ENCODE measurements around the gene LMAN1L.

Gene LMAN1L

DNA sequence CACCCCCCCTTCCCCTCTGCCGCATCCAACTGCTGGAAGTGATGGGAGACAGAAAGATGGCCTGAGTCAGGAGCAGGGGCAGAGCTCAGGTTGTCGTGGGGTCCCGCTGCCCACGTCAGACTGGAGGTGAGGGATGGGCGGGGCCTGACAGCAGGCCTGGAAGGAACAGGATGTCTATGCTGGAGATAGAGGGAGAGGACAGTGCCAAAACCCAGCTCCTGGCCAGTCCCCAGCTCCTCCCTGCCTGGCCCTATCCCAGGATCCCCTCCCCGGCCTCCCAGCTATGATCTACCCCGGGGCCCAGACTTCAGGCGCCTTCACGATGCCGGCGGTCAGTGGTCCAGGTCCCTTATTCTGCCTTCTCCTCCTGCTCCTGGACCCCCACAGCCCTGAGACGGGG lies at the start of gene LMAN1L:
TSS of gene LMAN1L (plus strand) at position 303 of the 400 bp plus-strand sequence. CDS start at position 323, 20 bp downstream.
- no peak for DNase-seq (ENCODE audit: low read depth)

DNA sequence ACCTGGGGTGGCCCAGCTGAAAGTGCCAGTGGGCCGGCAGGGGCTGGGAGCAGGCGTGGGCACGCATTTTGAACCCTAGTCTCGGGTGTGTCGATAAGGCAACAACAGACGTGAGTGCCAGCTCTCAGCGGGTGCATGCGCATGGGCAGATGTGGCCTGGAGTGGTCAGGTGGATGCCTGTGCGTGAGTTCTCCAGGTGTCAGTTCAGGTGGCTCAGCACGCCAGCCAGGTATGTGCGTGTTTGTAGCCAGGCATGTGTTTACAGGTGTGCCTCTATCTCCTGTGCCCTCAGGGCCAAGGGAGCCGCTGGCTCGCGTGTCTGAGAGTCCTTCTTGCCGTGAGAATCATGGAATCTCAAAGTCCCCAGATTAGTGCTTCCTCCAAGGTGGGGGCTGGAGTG lies 49.2 kb upstream of the LMAN1L start:
- DNase-seq (ENCODE audit: low read depth): no peak

DNA sequence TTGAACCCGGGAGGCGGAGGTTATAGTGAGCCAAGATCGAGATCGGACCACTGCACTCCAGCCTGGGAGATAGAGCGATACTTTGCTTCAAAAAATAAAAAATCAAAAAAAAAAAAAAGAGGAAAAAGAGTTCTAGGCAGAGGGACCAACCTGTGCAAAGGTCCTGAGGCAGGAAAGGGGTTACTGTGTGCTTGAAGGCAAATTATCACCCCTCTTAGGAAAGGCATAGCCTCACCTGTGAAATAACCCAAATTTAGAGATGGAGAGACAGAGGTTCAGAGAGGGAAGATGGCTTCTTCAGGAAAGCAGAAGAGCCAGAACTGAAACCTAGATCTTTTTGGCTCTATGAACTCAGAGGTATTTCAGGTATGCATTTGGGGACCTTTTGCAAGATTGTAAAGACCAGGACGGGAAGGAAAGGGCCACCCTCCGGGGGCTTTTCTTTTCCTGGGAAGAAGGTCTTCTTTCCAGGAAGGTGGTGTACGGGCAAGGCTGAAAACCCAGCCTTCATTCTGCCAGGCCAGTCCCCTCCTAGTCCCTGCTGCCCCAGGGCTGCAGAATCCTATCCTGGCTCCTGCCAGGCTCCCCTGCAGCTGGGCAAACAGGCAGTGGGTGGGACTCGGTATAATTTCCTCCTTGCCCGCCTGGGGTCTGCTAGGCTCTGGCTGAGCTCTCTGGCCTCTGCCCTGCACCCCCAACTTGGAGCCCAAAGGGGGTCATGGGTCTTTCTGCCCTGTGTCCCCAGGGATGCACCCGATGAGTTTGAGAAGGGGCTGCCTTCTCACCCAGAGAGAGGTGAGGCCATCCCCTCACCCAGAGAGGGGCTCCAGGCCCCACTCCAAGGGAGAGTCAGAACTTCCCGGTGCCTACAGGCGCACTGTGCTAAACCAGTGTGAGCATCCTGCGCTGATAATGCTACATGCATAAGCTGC lies 45.2 kb upstream of the LMAN1L start:
- DNase-seq (ENCODE audit: low read depth): no peak

DNA sequence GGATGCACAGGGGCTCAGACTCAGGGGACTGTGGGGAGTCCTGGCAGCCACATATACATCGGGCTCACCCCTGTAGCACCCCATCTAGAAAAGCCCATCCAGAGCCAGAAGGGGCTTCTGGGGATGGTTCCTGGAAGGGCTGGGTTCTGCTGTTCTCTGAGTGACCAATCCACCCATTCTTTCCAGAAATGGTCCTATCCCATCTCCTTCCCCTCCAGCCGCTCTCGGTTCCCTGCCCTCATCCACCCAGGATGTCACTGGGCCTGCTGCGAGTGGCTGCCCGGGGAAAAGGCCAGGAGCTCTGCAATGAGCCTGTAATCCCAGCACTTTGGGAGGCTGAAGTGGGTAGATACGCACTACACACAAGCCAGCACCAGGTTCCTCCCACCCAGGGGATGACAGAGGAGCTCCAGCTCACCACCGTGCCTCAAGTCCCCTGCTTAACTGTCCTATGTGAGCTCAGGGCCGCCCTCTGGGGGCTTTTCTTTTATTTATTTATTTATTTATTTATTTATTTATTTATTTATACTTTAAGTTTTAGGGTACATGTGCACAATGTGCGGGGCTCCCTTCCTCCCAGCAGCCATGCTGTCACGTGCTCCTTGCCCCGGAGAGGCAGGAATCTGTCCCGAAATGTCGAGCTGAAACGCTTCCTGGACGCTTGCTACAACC lies 44.4 kb upstream of the LMAN1L start:
- DNase-seq (ENCODE audit: low read depth): no peak

DNA sequence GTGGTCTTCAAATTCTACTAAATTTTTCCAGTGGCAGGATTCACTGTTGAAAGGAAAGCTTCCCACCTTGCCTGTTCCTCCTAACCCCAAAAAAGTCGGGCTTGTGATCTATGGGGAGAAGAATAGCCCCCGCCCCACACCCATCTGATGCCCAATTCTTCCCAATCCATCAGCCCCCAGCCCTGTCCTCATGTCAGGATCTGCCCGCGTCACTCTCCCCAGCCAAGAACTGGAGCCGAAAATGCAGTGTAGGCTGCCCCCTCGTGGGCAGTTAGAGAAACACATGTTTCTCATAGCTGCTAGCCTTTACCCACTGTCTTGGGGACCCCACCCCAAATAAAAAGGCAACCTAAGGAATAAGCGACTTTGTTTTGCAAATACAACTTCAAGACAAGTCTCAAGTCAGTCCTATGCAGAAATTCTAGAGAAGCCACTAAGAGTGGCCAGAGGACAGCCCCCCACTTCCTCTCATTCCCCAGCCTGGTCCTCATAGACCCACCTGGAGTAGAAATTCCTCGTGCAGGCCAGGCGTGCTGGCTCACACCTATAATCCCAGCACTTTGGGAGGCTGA lies 43.8 kb upstream of the LMAN1L start:
- DNase-seq (ENCODE audit: low read depth): no peak

DNA sequence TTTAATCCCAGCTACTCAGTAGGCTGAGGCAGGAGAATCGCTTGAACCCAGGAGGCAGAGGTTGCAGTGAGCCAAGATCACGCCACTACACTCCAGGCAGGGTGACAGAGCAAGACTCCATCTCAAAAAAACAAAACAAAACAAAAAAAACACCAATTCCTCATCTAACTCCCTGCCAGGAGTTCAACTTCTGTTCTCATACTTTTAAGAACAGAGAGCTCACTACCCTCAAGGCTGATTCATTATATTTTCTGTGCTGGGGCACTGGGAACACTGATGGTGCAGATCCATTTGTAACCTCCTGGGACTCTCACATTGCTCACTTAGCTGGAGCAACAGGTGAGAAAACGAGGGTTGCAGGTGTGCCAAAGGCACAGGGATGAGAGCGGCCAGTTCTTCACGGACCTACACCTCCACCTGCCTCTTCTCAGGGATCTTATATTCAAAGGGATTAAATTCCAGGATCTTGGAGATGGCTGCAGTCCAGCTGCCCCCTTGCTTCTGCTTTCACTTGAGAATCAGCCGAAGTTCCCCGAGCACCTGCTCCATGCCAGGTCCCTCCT lies 43.1 kb upstream of the LMAN1L start:
- no peak for DNase-seq (ENCODE audit: low read depth)

DNA sequence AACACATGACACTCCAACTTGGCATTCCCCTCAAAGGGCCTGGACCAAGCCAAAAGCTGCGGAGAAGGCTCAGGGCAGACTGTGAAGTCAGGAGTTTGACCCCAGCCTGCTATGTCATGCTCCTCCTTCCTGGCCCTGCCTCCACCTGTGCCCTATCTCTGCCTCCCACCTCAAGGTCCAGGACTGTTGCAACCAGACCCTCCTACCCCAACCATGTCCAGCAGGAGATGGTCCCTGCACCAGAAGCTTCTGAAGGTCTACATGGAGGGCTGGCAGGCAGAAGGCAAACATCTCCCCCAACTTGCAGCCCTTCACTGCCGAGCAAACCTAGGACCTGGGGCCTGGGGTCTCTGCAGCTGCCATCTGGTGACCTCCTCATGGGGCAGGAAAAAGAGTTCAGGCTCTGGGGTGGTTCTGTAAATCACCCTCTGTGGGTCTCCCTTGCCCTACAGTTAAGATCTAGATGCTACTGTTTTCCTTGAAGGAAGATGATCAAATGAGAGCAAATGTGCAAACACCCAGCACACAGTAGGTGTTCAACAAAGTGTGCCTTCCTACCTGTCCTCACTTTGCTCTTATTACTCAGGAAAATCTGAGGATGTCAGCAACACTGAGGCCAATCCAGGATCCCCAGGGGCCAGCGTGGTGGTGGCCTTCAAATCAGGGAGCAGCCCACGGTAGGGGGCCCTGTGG lies 42.3 kb upstream of the LMAN1L start:
- DNase-seq (ENCODE audit: low read depth): no peak

DNA sequence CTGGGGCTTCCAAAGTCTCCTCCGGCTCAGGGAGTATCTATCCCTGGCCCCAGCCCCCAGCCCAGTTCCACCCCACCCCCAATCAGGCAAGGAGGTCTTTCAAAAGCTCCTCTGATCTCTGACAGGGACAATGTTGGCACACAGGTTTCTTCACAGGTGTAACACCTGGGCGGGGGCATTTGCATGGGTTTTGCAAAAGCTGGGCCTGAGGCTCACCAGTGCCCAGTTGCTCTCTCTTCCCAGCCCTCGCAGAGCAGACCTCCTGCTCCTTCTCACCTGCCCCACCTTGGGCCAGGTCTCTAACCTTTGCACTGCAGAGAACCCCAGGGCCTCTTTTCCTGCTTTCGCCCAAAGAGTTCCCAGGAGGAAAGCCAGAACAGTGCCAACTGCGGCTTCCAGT lies 39.3 kb upstream of the LMAN1L start:
- no peak for DNase-seq (ENCODE audit: low read depth)

DNA sequence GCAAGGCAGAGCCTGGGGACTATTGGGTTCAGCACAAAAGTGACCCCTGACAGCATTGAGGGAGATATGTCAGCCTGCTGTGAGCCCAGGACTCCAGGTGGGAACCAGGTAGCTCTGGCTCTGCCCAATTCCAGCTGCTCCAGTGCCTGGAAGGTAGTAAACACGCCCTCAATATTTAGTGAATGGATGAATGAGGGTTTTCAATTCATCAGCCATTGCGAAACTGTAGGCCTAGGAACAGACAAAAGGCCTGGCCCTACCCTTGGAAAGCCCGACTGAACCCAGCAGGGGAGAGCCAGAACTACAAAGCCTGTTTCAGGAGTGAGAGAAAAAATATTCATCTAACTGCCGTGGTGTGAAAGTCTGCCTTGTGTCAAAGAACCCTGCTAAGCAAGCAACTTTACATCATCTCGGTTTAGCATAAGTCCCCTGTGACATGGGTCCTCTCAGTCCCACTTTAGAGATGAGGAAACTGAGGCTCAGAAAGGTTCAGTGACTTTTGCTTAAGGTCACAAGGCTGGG lies 38.8 kb upstream of the LMAN1L start:
- DNase-seq (ENCODE audit: low read depth): no peak

DNA sequence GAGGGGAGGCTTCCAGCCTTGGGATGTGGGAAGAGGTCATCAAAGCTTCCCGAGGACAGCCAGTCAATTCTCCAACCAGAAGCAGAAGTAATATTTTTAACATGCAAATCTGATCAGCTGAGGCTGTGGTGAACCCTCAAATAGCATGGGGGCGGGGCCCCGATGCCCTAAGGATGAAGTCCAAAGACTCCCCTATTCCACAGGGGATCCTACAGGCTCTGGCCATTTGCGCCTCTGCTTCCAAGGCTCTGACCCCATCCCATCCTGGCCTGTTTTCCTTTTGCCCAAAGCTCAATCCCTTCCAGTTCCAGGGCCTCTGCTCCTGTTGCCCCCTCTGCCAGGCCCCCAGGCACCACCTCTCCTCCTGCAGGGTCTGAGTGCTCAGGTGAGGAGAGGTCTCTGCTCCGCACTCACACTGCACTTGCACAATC lies 37.5 kb upstream of the LMAN1L start:
- no peak for DNase-seq (ENCODE audit: low read depth)

DNA sequence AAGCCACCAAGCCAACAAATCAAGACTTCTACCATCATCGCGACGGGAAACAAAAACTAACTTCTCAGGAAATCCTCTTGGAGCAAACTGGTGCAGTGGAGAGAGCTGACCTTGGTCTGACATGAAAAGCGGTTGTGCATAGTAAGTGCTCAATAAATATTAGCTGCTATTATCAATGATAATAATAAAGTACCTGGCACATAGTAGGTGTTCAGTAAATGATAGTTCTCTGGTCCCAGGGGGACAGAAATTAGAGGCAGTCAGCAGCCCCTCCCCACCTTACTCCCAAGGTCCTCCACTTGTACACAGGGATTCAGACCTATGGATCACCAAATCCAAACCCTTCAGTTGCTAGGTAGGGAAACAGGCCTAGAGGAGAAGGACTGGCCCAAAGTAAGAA lies 36.7 kb upstream of the LMAN1L start:
- DNase-seq (ENCODE audit: low read depth): no peak

DNA sequence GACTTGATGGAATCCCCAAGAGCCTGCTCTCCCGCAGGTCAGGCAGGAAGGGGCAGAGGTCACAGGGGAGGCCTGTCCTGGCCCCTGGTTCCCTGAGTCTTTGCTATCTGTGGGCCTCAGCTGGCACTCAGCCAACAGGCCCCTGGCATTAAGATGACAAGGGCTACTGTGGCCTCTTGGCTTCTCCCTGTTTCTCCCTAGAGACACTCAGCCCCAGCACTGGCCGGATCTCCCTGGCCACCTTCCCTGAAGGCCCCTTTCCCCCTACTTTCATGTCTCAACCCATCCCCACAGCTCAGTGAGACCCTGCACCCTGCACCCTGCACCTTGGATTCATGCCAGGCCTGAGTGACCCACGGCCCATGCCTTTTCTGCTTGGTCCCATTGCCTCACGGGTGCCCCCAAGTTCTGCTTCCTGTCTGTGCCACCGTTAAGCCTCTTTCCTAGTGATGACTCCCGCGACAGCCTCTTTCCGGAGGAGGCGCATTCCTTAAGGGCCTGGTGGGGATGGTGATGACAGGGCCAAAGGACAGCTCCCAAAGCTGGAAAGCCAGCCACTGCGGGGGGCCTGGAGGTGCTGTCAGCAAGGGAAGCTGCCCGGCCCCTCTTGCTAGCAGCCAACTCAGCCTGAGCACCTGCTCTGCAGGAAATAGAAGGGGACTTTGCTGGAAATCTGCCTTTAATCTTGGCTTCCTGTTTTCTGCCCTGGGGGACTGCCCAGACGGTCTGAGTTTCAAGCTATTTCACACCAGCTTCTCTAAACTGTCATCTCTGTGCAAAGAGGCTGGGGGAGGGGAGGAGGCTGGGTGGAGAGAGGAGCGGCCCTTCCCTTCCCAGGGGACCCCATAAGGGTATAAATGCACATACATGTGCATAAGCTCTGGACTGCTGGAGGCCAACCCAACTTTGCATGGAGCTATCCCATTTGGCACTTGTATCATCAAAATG lies 35.5 kb upstream of the LMAN1L start:
- no peak for DNase-seq (ENCODE audit: low read depth)

DNA sequence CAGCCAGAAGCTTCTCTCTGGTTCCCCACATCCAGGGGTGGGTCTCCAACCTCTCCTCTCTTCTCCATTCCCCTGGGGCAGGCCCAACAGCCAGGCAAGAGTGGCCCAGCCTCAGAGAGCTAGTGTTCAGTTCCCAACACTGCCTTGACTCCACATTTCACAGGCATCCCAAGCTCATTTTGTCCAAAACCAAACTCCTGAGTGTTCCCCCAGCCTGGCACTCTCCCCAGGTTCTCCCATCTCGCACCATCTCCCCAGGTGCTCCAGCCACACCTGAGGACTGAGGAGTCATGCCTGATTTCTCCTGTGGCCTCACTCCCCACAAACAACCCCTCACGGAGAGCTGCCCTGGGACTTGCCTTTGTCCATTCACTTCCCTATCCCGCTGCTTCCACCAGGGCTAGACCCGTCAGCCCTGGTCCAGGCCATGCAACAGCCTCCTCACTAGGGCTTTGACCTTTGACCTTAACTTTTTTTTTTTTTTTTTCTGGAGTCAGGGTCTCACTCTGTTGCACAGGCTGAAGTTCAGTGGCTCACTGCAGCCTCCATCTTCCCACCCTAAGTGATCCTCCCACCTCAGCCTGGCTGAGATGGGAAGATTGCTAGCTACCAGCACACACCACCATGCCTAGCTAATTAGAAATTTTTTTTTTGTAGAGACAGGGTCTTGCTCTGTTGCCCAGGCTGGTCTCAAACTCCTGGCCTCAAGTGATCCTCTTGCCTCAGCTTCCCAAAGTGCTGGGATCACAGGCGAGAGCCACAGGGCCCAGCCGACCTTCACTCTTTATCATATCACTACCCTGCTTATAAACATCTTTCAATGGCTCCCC lies 34.7 kb upstream of the LMAN1L start:
- no peak for DNase-seq (ENCODE audit: low read depth)

DNA sequence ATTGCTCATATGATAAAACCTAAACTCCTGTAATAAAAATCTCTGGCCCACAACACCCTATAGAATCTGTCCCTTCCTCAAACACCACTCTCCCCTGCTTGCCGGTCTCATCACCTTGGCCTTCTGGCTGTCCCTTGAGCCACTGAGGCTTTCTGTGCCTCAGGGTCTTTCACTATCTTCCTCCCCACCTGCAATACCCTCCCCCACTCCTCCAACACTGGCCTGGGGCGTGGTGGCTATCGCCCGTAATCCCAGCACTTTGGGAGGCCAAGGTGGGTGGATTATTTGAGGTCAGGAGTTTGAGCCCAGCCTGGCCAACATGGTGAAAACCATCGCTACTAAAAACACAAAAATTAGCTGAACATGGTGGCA lies 34.0 kb upstream of the LMAN1L start:
- DNase-seq (ENCODE audit: low read depth): no peak

DNA sequence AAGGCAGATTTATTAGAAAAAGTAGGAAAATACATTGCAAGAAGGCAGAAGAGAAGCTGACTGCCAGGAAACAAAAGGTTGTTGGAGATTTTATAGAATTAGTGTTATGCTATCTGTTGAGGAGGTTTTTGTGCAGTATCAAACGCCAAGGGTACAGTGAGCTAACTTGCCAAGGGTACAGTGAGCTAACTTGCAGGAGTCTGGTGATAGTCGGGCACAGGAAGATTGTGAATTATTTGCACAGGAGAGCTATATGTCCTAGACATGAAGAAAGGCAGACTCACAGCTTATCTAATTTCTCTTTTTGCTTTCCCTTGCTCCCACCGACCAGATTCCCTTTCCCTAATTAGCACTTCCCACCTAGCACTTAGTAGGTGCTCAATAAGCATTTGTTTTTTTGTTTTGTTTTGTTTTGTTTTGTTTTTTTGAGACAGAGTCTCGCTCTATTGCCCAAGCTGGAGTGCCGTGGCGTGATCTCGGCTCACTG lies 33.4 kb upstream of the LMAN1L start:
- DNase-seq (ENCODE audit: low read depth): no peak

DNA sequence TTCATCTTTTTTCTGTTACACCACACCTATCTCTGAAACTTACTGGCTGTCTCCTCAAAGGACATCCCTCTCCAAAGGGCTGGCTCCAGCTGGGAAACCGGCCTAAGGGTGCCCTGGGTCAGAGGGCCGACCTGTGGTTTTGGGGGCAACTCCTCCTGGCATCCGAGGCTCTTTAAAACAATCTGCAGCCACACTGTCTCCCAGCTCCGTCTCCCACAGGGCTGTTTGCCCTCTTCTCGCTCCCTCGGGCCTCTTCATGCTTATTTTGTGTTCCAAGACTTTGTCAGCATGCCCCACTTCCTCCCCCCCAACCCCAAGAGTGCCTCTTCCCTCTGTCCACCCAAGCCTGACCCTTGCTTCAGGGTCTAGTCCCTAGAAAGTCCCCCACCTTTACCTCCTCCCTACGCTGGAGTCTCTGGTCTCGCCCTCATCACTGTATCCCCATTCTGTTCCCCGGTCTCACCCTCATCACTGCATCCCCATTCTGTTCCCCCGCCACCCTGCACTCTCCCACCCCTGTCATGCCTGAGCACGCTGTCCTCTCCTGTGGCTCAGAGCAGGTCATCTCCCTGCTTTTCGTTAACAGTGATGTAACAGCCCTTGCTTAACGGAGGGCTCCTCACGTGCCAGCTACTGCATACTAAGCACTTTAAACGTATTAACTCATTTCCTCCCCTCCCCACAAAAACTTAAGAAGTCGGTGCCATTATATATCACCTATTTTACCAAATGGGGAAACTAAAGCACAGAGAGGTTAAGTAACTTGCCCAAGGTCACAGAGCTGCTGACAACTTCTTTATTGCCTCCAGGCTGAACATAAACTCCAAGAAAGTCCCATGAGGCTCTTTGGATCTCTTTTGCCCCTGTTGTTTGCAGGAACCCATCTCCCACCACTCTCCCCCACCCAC lies 31.9 kb upstream of the LMAN1L start:
- DNase-seq (ENCODE audit: low read depth): no peak

DNA sequence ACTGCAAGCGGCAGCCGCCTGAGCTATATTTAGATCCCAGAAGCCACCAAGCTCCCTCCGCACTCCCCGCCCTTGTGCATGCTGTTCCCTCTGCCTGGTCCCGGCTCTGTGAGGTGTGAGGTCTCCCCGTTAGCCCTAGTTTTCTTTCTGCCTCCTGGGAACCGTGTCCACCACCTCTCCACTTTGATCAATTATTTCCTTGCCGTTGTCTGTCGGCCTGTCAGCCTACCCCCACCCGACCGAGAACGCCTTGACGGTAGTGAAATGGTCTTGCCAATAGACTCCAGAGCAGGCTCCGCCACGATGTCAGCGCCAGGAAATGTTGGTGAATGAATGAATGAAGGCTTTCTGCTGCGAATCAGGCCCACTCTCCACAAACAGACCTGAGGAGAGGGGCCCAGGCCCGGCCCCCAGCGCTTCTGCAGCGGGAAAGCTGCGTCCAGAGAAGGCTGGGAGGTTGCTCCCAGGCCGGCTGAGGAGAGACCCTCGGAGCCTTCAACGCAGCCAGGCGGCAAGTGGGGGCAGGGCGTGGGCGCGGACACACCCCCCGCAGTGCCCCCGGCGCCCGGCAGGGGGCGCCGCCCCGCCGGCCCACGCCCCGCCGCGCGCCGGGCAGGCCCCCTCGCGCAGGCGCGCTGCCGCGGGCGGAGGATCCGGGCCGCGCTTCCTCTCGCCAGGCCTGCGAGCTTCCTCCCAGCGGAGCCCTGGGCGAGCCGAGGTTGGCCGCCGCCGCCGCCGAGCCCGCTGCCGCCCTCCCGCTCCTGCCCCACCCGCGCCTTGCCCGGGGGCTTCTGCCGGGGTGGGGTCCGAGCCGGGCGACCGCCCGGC lies 31.0 kb upstream of the LMAN1L start, which contains the start of gene CSK:
TSS of gene CSK (plus strand) at position 650 of the 828 bp plus-strand sequence. CDS start 16,218 bp downstream, outside the sequence.
- peak; percentile 52 for DNase-seq (ENCODE audit: low read depth)

All from stromal cell of bone marrow (primary cell).